GM12878 (cell line): ENCODE results near the gene CADPS.

Experiments
- ATF2 ChIP-seq: IDR thresholded peaks from 2 replicates; pipeline ENCODE4 v1.6.1; 2012; ENCODE audit warnings: low read length, inconsistent platforms
- CHD2 ChIP-seq: IDR thresholded peaks from 2 replicates; pipeline ENCODE4 v1.6.1; 2011; ENCODE audit warnings: low read depth, low read length, improper control_type of control experiment, borderline replicate concordance
- CTCF ChIP-seq, 3 experiments: IDR thresholded peaks in 2 of 3; conservative IDR thresholded peaks in 1 of 3; 2 replicates each; pipeline ENCODE4 v1.5.1; 2011; ENCODE audit warnings: low read depth in 3 of 3, low read length in 3 of 3, mild to moderate bottlenecking in 3 of 3, control low read depth in 2 of 3, moderate library complexity in 2 of 3, inconsistent platforms in 1 of 3, mixed read lengths in 1 of 3; ENCODE audit not compliant: control insufficient read depth in 2 of 3, insufficient read depth in 1 of 3; ENCODE audit errors: extremely low read depth in 1 of 3
- JUND ChIP-seq: IDR thresholded peaks from 2 replicates; pipeline ENCODE4 v1.6.1; 2012; ENCODE audit warnings: low read depth, mild to moderate bottlenecking, low read length, improper control_type of control experiment, moderate library complexity
- POLR2A ChIP-seq: IDR thresholded peaks from 2 replicates; pipeline ENCODE4 v1.6.1; 2011; ENCODE audit warnings: low read depth, mild to moderate bottlenecking, low read length
- REST ChIP-seq: IDR thresholded peaks from 2 replicates; pipeline ENCODE4 v1.6.1; 2012; ENCODE audit warnings: mild to moderate bottlenecking, low read depth, low read length
- SRF ChIP-seq, 2 experiments: IDR thresholded peaks; 2 replicates each; pipeline ENCODE4 v1.6.1; 2011; ENCODE audit warnings: low read depth in 2 of 2, low read length in 2 of 2, mild to moderate bottlenecking in 1 of 2, moderate library complexity in 1 of 2

GRCh38 chr3:62723166-62723913 lies 151.9 kb downstream of the CADPS start:
- TF ChIP-seq CHD2 = no peak
- no peak for TF ChIP-seq JUND
- no peak for TF ChIP-seq POLR2A
- no peak for TF ChIP-seq CTCF (IDR thresholded peaks at IDR 0.05 in 2 of 3, conservative IDR thresholded peaks at IDR 0.05 in 1 of 3; ENCODE audit: control insufficient read depth in 2 of 3, extremely low read depth in 1 of 3, insufficient read depth in 1 of 3, low read depth in 3 of 3, low read length in 3 of 3)
- no peak for TF ChIP-seq SRF (IDR thresholded peaks at IDR 0.05; ENCODE audit: low read depth in 2 of 2, low read length in 2 of 2)
- no peak for TF ChIP-seq ATF2
- no peak for TF ChIP-seq REST
